H9 (cell line): ENCODE measurements around the gene NINL. TPM values are rescaled to one million over a fixed set of nuclear protein-coding genes. Genes with fewer than 3 reads are reported as not detected.

Experiments
- DNase-seq: peaks from one replicate; pipeline ENCODE4 v3.0.0-alpha.2; 2017
- H2AFZ ChIP-seq: one replicate; pipeline ENCODE4 v1.6.1; 2013; ENCODE audit warnings: mild to moderate bottlenecking, low read length, control low read depth, moderate library complexity
- H2AK5ac ChIP-seq: 2 replicates; pipeline ENCODE4 v1.6.1; 2013; ENCODE audit warnings: low read length, control low read depth, mixed read lengths; ENCODE audit not compliant: insufficient read length
- H2BK120ac ChIP-seq: one replicate; pipeline ENCODE4 v1.6.1; 2013; ENCODE audit warnings: low read depth, mild to moderate bottlenecking, low read length, control low read depth, inconsistent platforms; ENCODE audit not compliant: poor library complexity, severe bottlenecking
- H2BK12ac ChIP-seq: 2 replicates; pipeline ENCODE4 v1.6.1; 2013; ENCODE audit warnings: low read length, control low read depth, mixed read lengths, low read depth; ENCODE audit not compliant: insufficient read length
- H2BK15ac ChIP-seq: 2 replicates; pipeline ENCODE4 v1.6.1; 2013; ENCODE audit warnings: low read depth, low read length, control low read depth
- H2BK20ac ChIP-seq: one replicate; pipeline ENCODE4 v1.6.1; 2013; ENCODE audit warnings: low read depth, mild to moderate bottlenecking, low read length, control low read depth, inconsistent platforms; ENCODE audit not compliant: poor library complexity, severe bottlenecking
- H2BK5ac ChIP-seq: 2 replicates; pipeline ENCODE4 v1.6.1; 2013; ENCODE audit warnings: low read length, control low read depth, mixed read lengths; ENCODE audit not compliant: insufficient read length
- H3K14ac ChIP-seq: 2 replicates; pipeline ENCODE4 v1.6.1; 2013; ENCODE audit warnings: low read length, control low read depth; ENCODE audit not compliant: insufficient read depth
- H3K18ac ChIP-seq: 2 replicates; pipeline ENCODE4 v1.6.1; 2013; ENCODE audit warnings: low read depth, mild to moderate bottlenecking, mixed read lengths, low read length, control low read depth; ENCODE audit not compliant: insufficient read length
- H3K23ac ChIP-seq: 2 replicates; pipeline ENCODE4 v1.6.1; 2013; ENCODE audit warnings: low read length, control low read depth, mixed read lengths, low read depth; ENCODE audit not compliant: insufficient read length
- H3K23me2 ChIP-seq: 2 replicates; pipeline ENCODE4 v1.6.1; 2013; ENCODE audit warnings: low read depth, mild to moderate bottlenecking, mixed read lengths, low read length, control low read depth; ENCODE audit not compliant: insufficient read length, poor library complexity, severe bottlenecking
- H3K27ac ChIP-seq: 2 replicates; pipeline ENCODE4 v1.5.1; 2013; ENCODE audit warnings: low read length, control low read depth, mixed read lengths, low read depth; ENCODE audit not compliant: insufficient read length
- H3K27me3 ChIP-seq: 2 replicates; pipeline ENCODE4 v1.6.1; 2013; ENCODE audit warnings: low read length, control low read depth, inconsistent platforms; ENCODE audit not compliant: insufficient read depth
- H3K4ac ChIP-seq: 2 replicates; pipeline ENCODE4 v1.6.1; 2013; ENCODE audit warnings: low read depth, mild to moderate bottlenecking, control low read depth, inconsistent platforms, low read length, moderate library complexity
- H3K4me1 ChIP-seq: 2 replicates; pipeline ENCODE4 v1.6.1; 2013; ENCODE audit warnings: low read length, control low read depth, inconsistent platforms; ENCODE audit not compliant: insufficient read depth
- H3K4me2 ChIP-seq: 2 replicates; pipeline ENCODE4 v1.6.1; 2013; ENCODE audit warnings: low read length, control low read depth, mixed read lengths; ENCODE audit not compliant: insufficient read length, insufficient read depth
- H3K56ac ChIP-seq: 2 replicates; pipeline ENCODE4 v1.6.1; 2013; ENCODE audit warnings: low read depth, mild to moderate bottlenecking, mixed read lengths, low read length, control low read depth; ENCODE audit not compliant: insufficient read length
- H3K79me1 ChIP-seq: 2 replicates; pipeline ENCODE4 v1.6.1; 2013; ENCODE audit warnings: low read depth, mild to moderate bottlenecking, moderate library complexity, low read length, control low read depth, inconsistent platforms; ENCODE audit not compliant: insufficient read depth, poor library complexity, severe bottlenecking
- H3K79me2 ChIP-seq: 2 replicates; pipeline ENCODE4 v1.6.1; 2013; ENCODE audit warnings: low read length, control low read depth, inconsistent platforms; ENCODE audit not compliant: insufficient read depth
- H3K9ac ChIP-seq: 2 replicates; pipeline ENCODE4 v1.6.1; 2013; ENCODE audit warnings: low read length, control low read depth, mixed read lengths; ENCODE audit not compliant: insufficient read length; ENCODE audit errors: extremely low read depth
- H3K9me3 ChIP-seq: one replicate; pipeline ENCODE4 v1.6.1; 2013; ENCODE audit warnings: low read depth, low read length, inconsistent platforms; ENCODE audit not compliant: control insufficient read depth
- H3T11ph ChIP-seq: one replicate; pipeline ENCODE4 v1.6.1; 2013; ENCODE audit warnings: mild to moderate bottlenecking, low read length, control low read depth, inconsistent platforms
- H4K20me1 ChIP-seq: one replicate; pipeline ENCODE4 v1.6.1; 2013; ENCODE audit not compliant: control insufficient read depth, insufficient read length, insufficient read depth
- H4K5ac ChIP-seq: 2 replicates; pipeline ENCODE4 v1.6.1; 2013; ENCODE audit warnings: low read depth, mild to moderate bottlenecking, mixed read lengths, low read length, control low read depth; ENCODE audit not compliant: insufficient read length
- H4K8ac ChIP-seq: replicated peaks from 2 replicates; pipeline ENCODE4 v1.6.1; 2013; ENCODE audit warnings: low read length, control low read depth, mixed read lengths, low read depth; ENCODE audit not compliant: insufficient read length
- H4K91ac ChIP-seq: 2 replicates; pipeline ENCODE4 v1.6.1; 2013; ENCODE audit warnings: low read depth, mild to moderate bottlenecking, moderate library complexity, mixed read lengths, low read length, control low read depth; ENCODE audit not compliant: insufficient read length
- H3K27ac Mint-ChIP-seq, 3 experiments: 2 replicates in 2 of 3; 3 replicates in 1 of 3; pipeline ENCODE4 v1.8.0; 2020 to 2021; ENCODE audit warnings: mixed read lengths in 3 of 3, mild to moderate bottlenecking in 1 of 3, moderate library complexity in 1 of 3
- H3K27me3 Mint-ChIP-seq: 2 replicates; pipeline ENCODE4 v1.8.0; 2021; ENCODE audit warnings: low read depth, mild to moderate bottlenecking, moderate library complexity, mixed read lengths
- H3K36me3 Mint-ChIP-seq, 3 experiments: 2 replicates in 2 of 3; 3 replicates in 1 of 3; pipeline ENCODE4 v1.8.0; 2020 to 2021; ENCODE audit warnings: low read depth in 3 of 3, mixed read lengths in 3 of 3; ENCODE audit not compliant: insufficient read depth in 1 of 3
- H3K4me1 Mint-ChIP-seq, 2 experiments: 2 replicates each; pipeline ENCODE4 v1.8.0; 2020; ENCODE audit warnings: mixed read lengths in 2 of 2
- H3K4me3 Mint-ChIP-seq, 2 experiments: 2 replicates in 1 of 2; 3 replicates in 1 of 2; pipeline ENCODE4 v1.8.0; 2020 to 2021; ENCODE audit warnings: mild to moderate bottlenecking in 2 of 2, mixed read lengths in 2 of 2, moderate library complexity in 1 of 2
- H3K9me3 Mint-ChIP-seq, 2 experiments: 2 replicates in 1 of 2; 3 replicates in 1 of 2; pipeline ENCODE4 v1.8.0; 2020; ENCODE audit warnings: mild to moderate bottlenecking in 2 of 2, mixed read lengths in 2 of 2, moderate library complexity in 1 of 2
- CTCF ChIP-seq: fragments of 200-600 bp; sonication (generic); conservative IDR thresholded peaks from 3 replicates; pipeline ENCODE4 v1.8.0; 2021; ENCODE audit warnings: antibody characterized with exemption, mild to moderate bottlenecking
- WGBS: extraction: QIAGEN DNeasy Blood & Tissue Kit; methylation state at CpG from one replicate; pipeline ENCODE4 v1.1.7; 2013; ENCODE audit warnings: missing lambda C conversion rate, low lambda C conversion rate, mixed read lengths; ENCODE audit not compliant: insufficient read length; ENCODE audit errors: extremely low coverage; 5-methylcytosine and 5-hydroxymethylcytosine counted together
- total RNA-seq: library from RNA; stranded (reverse); gene quantifications from 2 replicates; pipeline ENCODE4 v1.2.1, GENCODE V29; 2021

NINL gene
- total RNA-seq, 1 experiment from 2014 or later = 34.3 TPM

- Mint-ChIP-seq H3K4me3 (no peak overlapping the region), H3K9me3 (no peaks in the 10 kb centered on the region; a peak in 1 of 5 replicates), H3K27ac (peak overlapping the region in 2 of 3 experiments; percentile 17 to 85; a peak in 4 of 7 replicates), H3K36me3 (peaks cover 29 to 68% (median 66%) of the 10 kb centered on the region in 3 experiments), H3K27me3 (no peaks in the 10 kb centered on the region), H3K4me1 (peaks cover 19 to 33% of the 10 kb centered on the region in 2 experiments)
- Histone ChIP-seq H2BK15ac (no peak overlapping the region), H2BK12ac (no peak overlapping the region), H3K9ac (no peak overlapping the region), H3K56ac (no peak overlapping the region), H3K4me1 (no peaks in the 10 kb centered on the region; the same call in 1 of the 2 replicates), H4K5ac (no peak overlapping the region), H2BK120ac (no peak overlapping the region), H3K23ac (no peak overlapping the region), H3K79me1 (no peaks in the 10 kb centered on the region), H4K8ac (no peak overlapping the region), H4K20me1 (no peaks in the 10 kb centered on the region), H3K23me2 (no peaks in the 10 kb centered on the region), H3K4me2 (no peak overlapping the region), H3K18ac (no peak overlapping the region), H3K79me2 (no peaks in the 10 kb centered on the region), H4K91ac (no peak overlapping the region), H2AFZ (no peak overlapping the region), H3K27me3 (no peaks in the 10 kb centered on the region), H3K9me3 (no peaks in the 10 kb centered on the region), H3T11ph (no peak overlapping the region), H2BK5ac (no peak overlapping the region), H3K4ac (no peak overlapping the region), H2BK20ac (no peak overlapping the region), H2AK5ac (no peak overlapping the region), H3K27ac (no peak overlapping the region), H3K14ac (no peak overlapping the region)
- TF ChIP-seq CTCF = no peak
- no peak for DNase-seq
- WGBS = no CpG with 5 or more reads among the region's 9 CpGs
These were observed 99.0 kb downstream of the NINL start for GRCh38 chr20:25486377-25486776.
